HEK293 (cell line): ENCODE results near the gene ASCL5.

Source experiments
- CTCF ChIA-PET: fragments of 350-600 bp; formaldehyde crosslinking; extraction: SDS; loops from one replicate; lab custom pipeline; 2021; ENCODE audit warnings: antibody characterized with exemption; lab: Yijun Ruan, JAX
- POLR2A ChIA-PET: fragments of 300-600 bp; formaldehyde crosslinking; extraction: SDS; loops from one replicate; lab custom pipeline; 2020; ENCODE audit warnings: antibody characterized with exemption, inconsistent platforms; lab: Yijun Ruan, JAX
- H3K27ac ChIP-seq: fragments of 200-500 bp; sonication (Bioruptor generic); 2 replicates; pipeline ENCODE4 v1.5.1; 2014; ENCODE audit warnings: low read depth, low read length, control low read depth, inconsistent platforms; ENCODE audit errors: extremely low read depth
- H3K36me3 ChIP-seq, 2 experiments: fragments of 200-500 bp in 1 of 2; sonication (Bioruptor generic) in 1 of 2; 1 replicate in 1 of 2; 2 replicates in 1 of 2; pipeline ENCODE4 v1.5.1; 2014 to 2017; ENCODE audit warnings: inconsistent platforms in 2 of 2, low read length in 2 of 2; ENCODE audit not compliant: control insufficient read depth in 2 of 2, insufficient read depth in 1 of 2
- H3K4me1 ChIP-seq: fragments of 200-500 bp; sonication (Bioruptor generic); 2 replicates; pipeline ENCODE4 v1.5.1; 2014; ENCODE audit warnings: mild to moderate bottlenecking, low read length, inconsistent platforms; ENCODE audit not compliant: control insufficient read depth, insufficient read depth
- H3K4me3 ChIP-seq: 2 replicates; pipeline ENCODE4 v1.5.1; 2011; ENCODE audit warnings: low read depth, mild to moderate bottlenecking, control low read depth, low read length, moderate library complexity
- H3K9me3 ChIP-seq: fragments of 200-500 bp; sonication (Bioruptor generic); 2 replicates; pipeline ENCODE4 v1.5.1; 2014; ENCODE audit warnings: low read depth, low read length, inconsistent platforms; ENCODE audit not compliant: control insufficient read depth, insufficient read depth
- MZF1 ChIP-seq: fragments of 450-650 bp; formaldehyde crosslinking; IDR thresholded peaks from 2 replicates; pipeline ENCODE4 v1.5.1; 2017; ENCODE audit warnings: missing biosample characterization, missing genetic modification characterization, borderline replicate concordance
- PRDM2 ChIP-seq: fragments of 450-650 bp; formaldehyde crosslinking; IDR thresholded peaks from 2 replicates; pipeline ENCODE4 v1.5.1; 2016; ENCODE audit warnings: missing biosample characterization, missing genetic modification characterization, borderline replicate concordance
- ZBTB10 ChIP-seq: fragments of 450-650 bp; formaldehyde crosslinking; IDR thresholded peaks from 2 replicates; pipeline ENCODE4 v1.5.1; 2016; ENCODE audit warnings: missing biosample characterization, missing genetic modification characterization
- ZBTB20 ChIP-seq: fragments of 450-650 bp; formaldehyde crosslinking; IDR thresholded peaks from 2 replicates; pipeline ENCODE4 v1.5.1; 2016; ENCODE audit warnings: missing biosample characterization, missing genetic modification characterization
- ZBTB44 ChIP-seq: fragments of 450-650 bp; IDR thresholded peaks from 2 replicates; pipeline ENCODE4 v1.5.1; 2018; ENCODE audit warnings: missing biosample characterization, mild to moderate bottlenecking, missing genetic modification characterization
- ZIC2 ChIP-seq: fragments of 450-650 bp; formaldehyde crosslinking; IDR thresholded peaks from 2 replicates; pipeline ENCODE4 v1.5.1; 2016; ENCODE audit warnings: missing biosample characterization, missing genetic modification characterization
- ZNF132 ChIP-seq: fragments of 450-650 bp; formaldehyde crosslinking; IDR thresholded peaks from 2 replicates; pipeline ENCODE4 v1.5.1; 2017; ENCODE audit warnings: missing biosample characterization, missing genetic modification characterization, borderline replicate concordance
- ZNF175 ChIP-seq: fragments of 450-650 bp; formaldehyde crosslinking; IDR thresholded peaks from 2 replicates; pipeline ENCODE4 v1.5.1; 2016; ENCODE audit warnings: missing biosample characterization, missing genetic modification characterization
- ZNF19 ChIP-seq: fragments of 450-650 bp; formaldehyde crosslinking; IDR thresholded peaks from 2 replicates; pipeline ENCODE4; 2016; ENCODE audit warnings: missing biosample characterization, missing genetic modification characterization, low read depth
- ZNF2 ChIP-seq: fragments of 450-650 bp; formaldehyde crosslinking; IDR thresholded peaks from 2 replicates; pipeline ENCODE4 v1.5.1; 2016; ENCODE audit warnings: missing biosample characterization, missing genetic modification characterization
- ZNF211 ChIP-seq: fragments of 450-650 bp; formaldehyde crosslinking; IDR thresholded peaks from 2 replicates; pipeline ENCODE4 v1.5.1; 2016; ENCODE audit warnings: low read depth, missing biosample characterization, missing genetic modification characterization
- ZNF214 ChIP-seq: fragments of 450-650 bp; formaldehyde crosslinking; IDR thresholded peaks from 2 replicates; pipeline ENCODE4 v1.5.1; 2017; ENCODE audit warnings: missing biosample characterization, mild to moderate bottlenecking, missing genetic modification characterization, borderline replicate concordance
- ZNF24 ChIP-seq: fragments of 450-650 bp; formaldehyde crosslinking; IDR thresholded peaks from 2 replicates; pipeline ENCODE4 v1.5.1; 2016; ENCODE audit warnings: missing biosample characterization, missing genetic modification characterization
- ZNF398 ChIP-seq: fragments of 450-650 bp; formaldehyde crosslinking; IDR thresholded peaks from 2 replicates; pipeline ENCODE4 v1.5.1; 2017; ENCODE audit warnings: missing biosample characterization, missing genetic modification characterization
- ZNF404 ChIP-seq: fragments of 450-650 bp; formaldehyde crosslinking; IDR thresholded peaks from 2 replicates; pipeline ENCODE4 v1.5.1; 2017; ENCODE audit warnings: missing biosample characterization, missing genetic modification characterization
- ZNF521 ChIP-seq: fragments of 450-650 bp; formaldehyde crosslinking; IDR thresholded peaks from 2 replicates; pipeline ENCODE4 v1.5.1; 2017; ENCODE audit warnings: missing biosample characterization, mild to moderate bottlenecking, missing genetic modification characterization
- ZNF558 ChIP-seq: fragments of 450-650 bp; formaldehyde crosslinking; IDR thresholded peaks from 2 replicates; pipeline ENCODE4 v1.5.1; 2016; ENCODE audit warnings: missing biosample characterization, missing genetic modification characterization
- ZNF571 ChIP-seq: fragments of 450-650 bp; formaldehyde crosslinking; IDR thresholded peaks from 2 replicates; pipeline ENCODE4 v1.5.0; 2017; ENCODE audit warnings: missing biosample characterization, missing genetic modification characterization
- ZNF623 ChIP-seq: fragments of 450-650 bp; formaldehyde crosslinking; IDR thresholded peaks from 2 replicates; pipeline ENCODE4 v1.5.1; 2016; ENCODE audit warnings: missing biosample characterization, missing genetic modification characterization
- ZNF654 ChIP-seq: fragments of 450-650 bp; formaldehyde crosslinking; IDR thresholded peaks from 2 replicates; pipeline ENCODE4 v1.5.1; 2016; ENCODE audit warnings: low read depth, missing biosample characterization, missing genetic modification characterization
- ZNF792 ChIP-seq: fragments of 450-650 bp; formaldehyde crosslinking; IDR thresholded peaks from 2 replicates; pipeline ENCODE4 v1.5.1; 2016; ENCODE audit warnings: missing biosample characterization, missing genetic modification characterization
- ZNF843 ChIP-seq: fragments of 450-650 bp; formaldehyde crosslinking; IDR thresholded peaks from 2 replicates; pipeline ENCODE4 v1.5.1; 2016; ENCODE audit warnings: missing biosample characterization, missing genetic modification characterization
- TF ChIP-seq, protein P1 (sequence below): fragments of 450-650 bp; formaldehyde crosslinking; IDR thresholded peaks from 2 replicates; pipeline ENCODE4 v1.5.1; 2017; ENCODE audit warnings: missing biosample characterization, missing genetic modification characterization

ASCL5 gene

GRCh38 chr1:201076092-201076491 lies 50.9 kb downstream of the ASCL5 start:
- ChIA-PET CTCF (interaction anchor here (0.7 to 1.4 kb wide), 2 partner anchors 10 to 96 kb away, joined by 3 to 6 read pairs; no protein-coding TSS in a partner anchor), POLR2A (no interaction called here)
- H3K4me1 ChIP-seq: no peaks in the 10 kb centered on the region
- no peak for TF ChIP-seq ZNF623 (tag by site-specific recombination)
- no peak for TF ChIP-seq ZNF792
- TF ChIP-seq ZBTB44 (tag by site-specific recombination): no peak
- TF ChIP-seq ZNF2: no peak
- TF ChIP-seq MZF1 (tag by site-specific recombination): no peak
- TF ChIP-seq ZNF398 (tag by site-specific recombination): no peak
- no peaks in the 10 kb centered on the region for H3K36me3 ChIP-seq
- no peaks in the 10 kb centered on the region for H3K9me3 ChIP-seq
- H3K4me3 ChIP-seq: no peak overlapping the region
- H3K27ac ChIP-seq: no peak overlapping the region

DNA sequence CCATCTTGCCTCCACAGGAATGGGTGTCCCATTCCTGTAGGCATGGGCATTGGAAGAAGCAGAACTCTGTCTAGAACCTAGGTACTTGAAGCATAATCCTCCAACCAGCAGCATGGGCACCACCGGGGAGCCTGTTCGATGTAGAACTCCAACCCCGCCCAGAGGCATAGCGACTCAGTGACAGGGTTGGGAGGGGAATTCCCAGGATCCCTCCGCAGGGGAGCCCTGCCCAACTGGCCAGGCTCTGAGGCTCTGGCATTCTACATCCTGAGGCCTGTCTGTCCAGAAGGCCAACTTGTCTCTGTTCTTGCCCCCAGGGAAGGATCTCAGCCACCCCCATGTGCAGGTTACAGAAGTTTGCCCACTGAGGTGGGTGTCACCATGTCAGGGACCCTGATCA lies 53.0 kb downstream of the ASCL5 start:
- Histone ChIP-seq H3K36me3 (no peaks in the 10 kb centered on the region), H3K9me3 (no peaks in the 10 kb centered on the region), H3K4me3 (no peak overlapping the region), H3K4me1 (no peaks in the 10 kb centered on the region), H3K27ac (no peak overlapping the region)
- TF ChIP-seq ZNF24 (tag by site-specific recombination) (no peak), ZNF558 (tag by site-specific recombination) (no peak), ZNF404 (tag by site-specific recombination) (no peak), ZNF19 (tag by site-specific recombination) (no peak), ZNF214 (tag by site-specific recombination) (no peak), ZNF843 (tag by site-specific recombination) (no peak), ZNF654 (tag by site-specific recombination) (no peak), ZIC2 (tag by site-specific recombination) (no peak), ZNF211 (tag by site-specific recombination) (no peak), ZNF521 (tag by site-specific recombination) (no peak), PRDM2 (tag by site-specific recombination) (no peak), ZNF132 (tag by site-specific recombination) (no peak), ZNF175 (no peak), ZNF571 (tag by site-specific recombination) (no peak), ZBTB20 (no peak), ZBTB10 (no peak)
- TF ChIP-seq, protein P1, sequence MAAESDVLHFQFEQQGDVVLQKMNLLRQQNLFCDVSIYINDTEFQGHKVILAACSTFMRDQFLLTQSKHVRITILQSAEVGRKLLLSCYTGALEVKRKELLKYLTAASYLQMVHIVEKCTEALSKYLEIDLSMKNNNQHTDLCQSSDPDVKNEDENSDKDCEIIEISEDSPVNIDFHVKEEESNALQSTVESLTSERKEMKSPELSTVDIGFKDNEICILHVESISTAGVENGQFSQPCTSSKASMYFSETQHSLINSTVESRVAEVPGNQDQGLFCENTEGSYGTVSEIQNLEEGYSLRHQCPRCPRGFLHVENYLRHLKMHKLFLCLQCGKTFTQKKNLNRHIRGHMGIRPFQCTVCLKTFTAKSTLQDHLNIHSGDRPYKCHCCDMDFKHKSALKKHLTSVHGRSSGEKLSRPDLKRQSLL: no peak
- ChIA-PET CTCF (no interaction called here), POLR2A (interaction anchor here (0.6 kb wide), 1 partner anchor 53 kb away, joined by 7 read pairs; no protein-coding TSS in a partner anchor)
